ENCODE results near the gene SIK2.
"Not testable (repeated sequence)": the region's sequence is repeated elsewhere in the genome, so short reads cannot be mapped to it uniquely, and the experiment has no call there.

The SIK2 gene

DNA sequence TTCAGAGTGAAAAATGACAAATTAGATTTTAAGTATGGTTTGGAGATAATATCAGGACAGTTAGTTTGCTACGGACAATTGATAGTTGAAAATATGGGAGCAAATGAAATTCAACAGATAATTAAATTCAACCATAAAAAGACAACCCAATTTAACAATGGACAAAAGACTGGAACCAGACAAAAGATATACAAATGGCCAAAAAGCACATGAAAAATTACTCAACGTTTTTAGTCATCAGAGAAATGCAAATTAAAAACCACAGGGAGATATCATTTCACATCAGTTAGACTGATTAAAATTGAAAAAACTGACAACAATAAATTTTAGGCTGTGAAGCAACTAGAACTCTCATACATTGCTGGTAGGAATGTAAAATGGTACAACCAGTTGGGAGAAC, 27.2 kb downstream of the SIK2 start:
- no peak for DNase-seq

DNA sequence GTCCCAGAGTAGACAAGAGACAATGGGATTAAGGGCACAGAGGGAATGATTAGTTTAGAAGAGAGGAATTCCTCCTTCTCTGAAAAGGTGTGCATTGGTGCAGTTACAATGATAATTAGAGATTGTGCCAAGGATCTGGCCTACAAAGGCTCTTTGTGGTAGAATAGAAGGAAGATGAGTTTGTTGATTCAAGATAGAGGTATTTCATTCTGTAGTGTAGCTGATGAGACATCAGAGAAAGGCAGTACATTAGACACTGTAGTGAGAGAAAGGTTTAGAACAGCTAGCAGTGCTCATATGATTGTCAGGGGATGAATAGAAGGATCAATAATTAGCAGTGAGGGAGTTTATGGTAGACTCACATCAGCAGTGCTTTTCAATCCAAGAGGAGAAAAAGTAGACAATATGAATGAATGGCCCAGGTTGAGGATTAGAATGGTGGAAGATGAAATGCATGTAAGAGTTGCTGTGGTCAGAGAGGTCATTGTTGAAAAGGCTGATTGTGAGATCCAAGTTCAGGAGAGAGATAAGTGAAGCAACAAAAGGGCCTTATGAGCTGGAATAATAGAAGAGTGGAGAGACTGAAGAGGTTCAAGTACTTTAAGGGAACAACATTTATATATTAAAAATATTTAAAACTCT, 28.9 kb downstream of the SIK2 start:
- DNase-seq: no peak

GRCh38 chr11:111631666-111632039, 29.4 kb downstream of the SIK2 start:
- no peak for DNase-seq

DNA sequence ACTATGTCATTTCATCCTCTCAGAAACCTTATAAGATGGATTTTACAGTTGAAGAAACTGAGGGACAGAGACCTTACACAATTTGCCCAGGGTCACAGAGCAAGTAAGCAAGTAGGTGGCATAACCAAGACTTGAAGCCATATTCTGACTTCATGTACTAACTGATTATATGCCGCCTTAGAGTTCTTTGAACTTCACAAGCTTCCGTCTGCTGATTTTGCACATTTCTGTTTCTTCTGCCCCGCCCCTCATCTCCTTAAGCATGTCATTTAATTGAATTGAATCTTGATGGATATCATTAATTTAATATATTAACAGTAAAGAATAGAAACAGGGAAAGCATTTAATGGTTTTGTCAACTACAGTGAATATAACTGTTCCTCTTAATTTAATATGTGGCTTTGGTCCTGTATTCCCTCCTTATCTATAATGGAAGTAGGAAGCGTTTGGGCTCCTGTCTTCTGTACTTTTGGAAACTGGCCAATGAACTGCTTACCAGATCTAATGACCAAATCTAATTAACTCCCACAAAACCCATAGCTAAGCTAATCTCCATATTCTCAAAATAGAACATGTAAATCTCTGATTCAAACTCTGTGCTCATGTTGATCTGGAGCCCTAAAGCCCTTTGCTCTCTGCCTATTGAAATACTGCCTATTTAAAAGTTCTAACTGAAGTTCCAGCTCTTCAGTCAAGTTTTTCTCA, 30.4 kb downstream of the SIK2 start:
- no peak for DNase-seq

- no peak for DNase-seq
Measured at GRCh38 chr11:111633248-111633647, 31.0 kb downstream of the SIK2 start.

GRCh38 chr11:111633756-111634362, 31.6 kb downstream of the SIK2 start:
- peak; percentile 4 for DNase-seq

- no peak for DNase-seq
Measured at GRCh38 chr11:111634981-111635705, 32.9 kb downstream of the SIK2 start.

GRCh38 chr11:111635706-111636045, 33.4 kb downstream of the SIK2 start:
- peak; percentile 3 for DNase-seq

DNA sequence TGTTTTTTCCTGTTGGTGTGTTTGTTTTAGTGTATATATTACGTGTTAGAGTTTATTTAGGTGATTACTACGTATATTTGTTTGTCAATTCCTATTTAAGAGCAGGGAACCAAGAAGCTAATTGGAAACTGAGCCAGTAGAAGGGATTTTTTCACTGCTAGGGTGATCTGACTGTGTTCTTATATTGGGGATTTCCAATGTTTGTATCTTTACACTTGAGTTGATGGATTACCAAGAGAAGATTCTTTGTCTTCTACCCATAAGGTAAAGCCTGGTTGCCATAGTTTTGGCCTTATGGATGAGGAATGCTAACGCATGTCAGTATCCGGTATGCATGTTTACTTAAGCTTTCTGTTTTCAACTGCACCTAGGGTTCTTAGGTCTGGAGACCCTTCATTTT, 35.6 kb downstream of the SIK2 start:
- DNase-seq: no peak

DNA sequence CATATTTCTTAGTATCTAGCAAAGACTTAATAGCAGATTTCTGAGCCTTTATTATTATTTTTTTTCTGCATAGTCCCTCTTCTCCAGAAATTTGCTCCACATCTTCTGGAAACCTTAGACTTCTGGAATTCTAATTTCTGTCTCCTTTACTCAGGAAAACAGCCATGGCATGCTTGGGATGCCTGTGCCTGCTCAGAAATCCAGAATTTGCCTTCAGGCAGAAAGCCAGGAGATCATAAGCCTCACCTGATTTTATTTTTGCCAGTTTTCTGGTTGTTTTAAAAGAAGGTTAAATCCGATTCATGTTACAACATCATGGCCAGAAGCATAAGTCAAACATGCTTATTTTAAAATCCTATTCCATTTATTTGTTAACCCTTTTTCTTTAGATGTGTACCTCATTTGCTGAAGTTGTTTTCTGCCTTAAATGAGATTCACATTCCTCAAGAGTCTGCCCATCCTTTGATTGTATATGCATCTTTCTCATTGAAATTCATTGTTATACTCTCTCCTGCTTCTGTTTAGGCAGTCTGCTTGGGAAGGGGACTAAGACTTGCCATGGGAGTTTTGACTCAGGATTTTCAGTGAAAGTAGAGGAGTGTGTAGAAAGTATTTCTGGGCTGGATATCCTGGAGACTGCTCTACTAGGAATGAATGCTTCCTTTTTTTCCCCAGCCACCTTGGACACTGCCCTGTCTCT, 37.1 kb downstream of the SIK2 start:
- DNase-seq: no peak

GRCh38 chr11:111641339-111642015, 39.2 kb downstream of the SIK2 start:
- no peak for DNase-seq

- DNase-seq: no peak
Measured at GRCh38 chr11:111642542-111642941, 40.3 kb downstream of the SIK2 start.

DNA sequence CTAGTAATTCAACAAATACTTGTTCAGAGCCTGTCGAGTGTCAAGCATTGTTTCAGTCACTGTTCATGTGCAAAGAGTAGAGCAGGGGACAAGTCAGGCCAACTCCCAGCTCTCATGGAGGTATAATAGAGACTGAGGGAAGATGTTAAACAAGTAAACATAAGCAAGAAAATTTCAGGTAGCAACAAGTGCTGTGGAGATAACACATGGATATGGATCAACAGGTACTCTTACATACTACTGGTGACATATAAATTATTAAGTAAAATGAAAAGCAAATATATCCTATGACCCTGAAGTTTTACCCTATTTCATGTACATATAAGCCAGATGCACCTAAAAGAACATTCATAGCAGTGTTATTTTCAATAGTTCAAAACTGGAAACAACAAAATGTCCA, 42.7 kb downstream of the SIK2 start:
- no peak for DNase-seq

GRCh38 chr11:111645657-111646316, 43.5 kb downstream of the SIK2 start:
- no peak for DNase-seq

DNA sequence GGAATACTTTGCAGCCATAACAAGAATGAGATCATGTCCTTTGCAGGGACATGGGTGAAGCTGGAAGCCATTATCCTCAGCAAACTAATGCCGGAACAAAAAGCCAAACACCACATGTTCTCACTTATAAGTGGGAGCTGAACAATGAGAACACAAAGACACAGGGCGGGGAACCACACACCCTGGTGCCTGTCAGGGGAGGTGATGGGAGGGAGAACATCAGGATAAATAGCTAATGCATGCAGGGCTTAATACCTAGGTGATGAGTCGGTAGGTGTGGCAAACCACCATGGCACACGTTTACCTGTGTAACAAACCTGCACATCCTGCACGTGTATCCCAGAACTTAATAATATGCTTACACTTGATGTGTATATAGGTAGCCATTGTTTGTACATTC, 49.1 kb downstream of the SIK2 start:
- DNase-seq: not testable (repeated sequence)

DNA sequence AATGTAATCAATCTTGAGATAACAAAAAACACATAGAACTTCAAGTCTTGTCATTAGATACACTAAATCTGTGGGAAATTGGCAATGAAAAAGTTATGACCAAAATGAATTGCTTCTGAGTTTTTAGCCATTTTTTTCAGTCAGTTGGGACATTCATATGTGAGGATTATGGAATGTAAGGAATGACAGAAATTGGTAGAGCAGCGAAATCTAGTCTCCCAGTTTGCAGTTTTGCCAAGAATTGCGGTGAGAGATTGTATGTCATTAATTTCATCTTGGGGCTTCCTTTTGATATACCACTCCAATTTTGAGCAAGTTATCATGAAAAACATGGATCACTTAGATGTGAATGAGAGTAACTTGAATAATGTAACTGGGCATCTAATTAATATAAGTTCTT, 49.9 kb downstream of the SIK2 start:
- DNase-seq: no peak

DNA sequence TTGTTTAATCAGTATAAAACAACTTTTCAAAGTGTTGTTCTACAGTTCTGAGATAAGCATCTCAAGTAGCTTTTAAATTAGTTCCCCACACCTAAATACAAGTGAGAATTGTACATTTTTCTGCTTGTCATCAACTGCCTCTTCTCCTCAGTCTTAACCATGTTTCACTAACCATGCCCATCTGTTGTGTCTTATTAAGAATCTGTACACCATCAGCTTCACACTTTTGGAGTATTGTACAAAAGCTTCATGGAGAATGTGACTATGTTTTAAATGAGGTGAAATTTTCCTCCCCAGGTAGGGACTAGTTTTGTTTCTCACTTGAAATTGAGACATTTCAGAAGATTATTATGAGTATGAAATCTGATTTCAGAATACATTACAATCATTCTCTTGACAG, 52.4 kb downstream of the SIK2 start:
- DNase-seq: no peak

GRCh38 chr11:111655924-111656323, 53.7 kb downstream of the SIK2 start:
- DNase-seq: no peak

DNA sequence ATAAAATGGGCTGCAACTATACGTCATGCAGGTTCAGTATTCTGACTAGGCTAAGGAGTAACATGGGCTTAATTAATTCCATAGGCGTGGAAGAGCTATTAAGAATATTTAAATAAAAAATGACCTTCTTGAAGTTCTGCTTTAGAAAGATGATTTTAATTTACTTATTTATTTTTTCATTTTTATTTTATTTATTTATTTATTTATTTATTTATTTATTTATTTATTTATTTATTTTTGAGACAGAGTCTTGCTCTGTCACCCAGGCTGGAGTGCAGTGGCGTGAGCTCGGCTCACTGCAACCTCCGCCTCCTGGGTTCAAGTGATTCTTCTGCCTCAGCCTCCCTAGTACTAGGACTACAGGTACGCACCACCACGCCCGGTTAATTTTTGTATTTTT, 55.7 kb downstream of the SIK2 start:
- DNase-seq: not testable (repeated sequence)

DNA sequence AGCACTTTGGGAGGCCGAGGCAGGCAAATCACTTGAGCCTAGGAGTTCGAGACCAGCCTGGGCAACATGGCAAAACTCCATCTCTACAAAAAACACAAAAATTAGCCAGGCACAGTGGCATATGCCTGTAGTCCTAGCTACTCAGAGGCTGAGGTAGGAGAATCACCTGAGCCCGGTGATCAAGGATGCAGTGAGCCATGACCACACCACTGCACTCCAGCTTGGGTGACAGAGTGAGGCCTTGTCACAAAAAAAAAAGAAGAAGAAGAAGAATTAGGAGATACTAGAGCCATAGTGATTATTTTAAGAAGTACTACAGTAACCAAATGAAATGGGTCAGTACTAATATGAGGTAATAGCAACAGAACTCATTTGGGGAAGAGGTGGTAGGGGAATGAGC, 56.2 kb downstream of the SIK2 start:
- DNase-seq: not testable (repeated sequence)

- no peak for DNase-seq
Measured at GRCh38 chr11:111659201-111660115, 57.2 kb downstream of the SIK2 start.
